HG03095 (cell line): ENCODE results near the gene INTS6.
A peak's percentile ranks its signal among the peaks of the same experiment; 100 is the strongest.

Source experiments
- ATAC-seq: cut with Tn5 transposase; IDR thresholded peaks from one replicate; pipeline ENCODE4 v1.9.1; 2021; ENCODE audit warnings: moderate library complexity; ENCODE audit not compliant: unreplicated experiment

INTS6 gene

GRCh38 chr13:51347099-51347498 is 105.7 kb downstream of the INTS6 start:
- no peak for ATAC-seq

DNA sequence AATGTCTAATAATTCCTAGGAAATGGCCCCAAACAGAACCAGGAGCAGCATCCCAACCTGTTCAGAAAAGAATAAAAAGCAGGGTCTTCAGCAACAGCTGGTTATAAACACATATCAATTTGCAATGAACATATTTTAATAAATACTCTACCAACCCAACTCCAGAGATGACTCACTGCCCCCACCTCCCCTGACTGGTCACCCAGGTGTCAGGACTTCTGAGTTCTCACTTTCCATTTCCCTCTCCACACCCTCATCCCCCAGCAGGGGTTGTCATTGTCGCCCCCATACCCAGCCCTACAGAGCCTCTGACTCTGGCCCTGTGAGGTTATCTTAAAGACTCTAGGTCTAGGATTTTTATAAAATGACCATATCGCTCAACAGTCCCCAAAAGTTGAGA is 106.4 kb downstream of the INTS6 start:
- ATAC-seq: no peak

DNA sequence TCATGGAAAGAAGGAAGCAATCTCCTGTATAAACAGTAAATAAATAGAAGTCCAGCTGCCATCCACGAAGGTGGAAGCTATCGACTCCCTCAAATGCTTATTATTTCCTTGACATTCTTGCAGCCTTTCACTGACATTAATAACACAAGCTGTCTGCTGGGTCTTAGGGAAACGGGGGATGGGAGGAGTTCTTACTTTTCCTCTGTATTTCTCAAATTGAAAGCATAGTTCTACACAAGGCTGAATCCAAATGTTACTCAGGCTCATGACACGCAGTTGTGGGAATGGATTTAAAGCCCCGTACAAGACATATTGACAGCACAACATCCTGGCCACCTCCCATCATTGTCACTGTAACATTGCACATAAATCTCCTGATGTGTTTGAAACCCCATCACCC is 109.4 kb downstream of the INTS6 start:
- ATAC-seq: no peak

- ATAC-seq: no peak
Measured at GRCh38 chr13:51342706-51343105, 110.1 kb downstream of the INTS6 start.

DNA sequence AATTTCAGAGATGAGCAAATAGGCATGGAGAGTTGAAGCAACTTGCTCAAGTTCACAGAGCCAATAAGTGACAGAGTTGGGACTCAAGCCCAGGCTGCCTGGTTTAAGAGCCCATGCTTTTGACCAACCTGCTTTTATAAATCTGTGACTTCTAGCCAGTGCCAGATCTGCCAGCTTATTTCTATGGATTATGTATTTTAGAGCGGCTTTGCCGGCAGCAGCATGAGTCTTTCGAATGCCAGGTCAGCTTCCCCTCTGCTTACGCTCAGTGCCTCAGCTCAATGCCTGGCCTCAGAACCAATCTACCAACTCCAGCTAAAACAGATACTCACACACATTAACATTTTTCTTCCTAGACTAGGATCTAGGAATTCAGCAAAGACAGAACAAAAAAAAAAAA is 111.0 kb downstream of the INTS6 start:
- ATAC-seq: no peak

GRCh38 chr13:51341232-51341631 is 111.6 kb downstream of the INTS6 start:
- ATAC-seq: no peak

DNA sequence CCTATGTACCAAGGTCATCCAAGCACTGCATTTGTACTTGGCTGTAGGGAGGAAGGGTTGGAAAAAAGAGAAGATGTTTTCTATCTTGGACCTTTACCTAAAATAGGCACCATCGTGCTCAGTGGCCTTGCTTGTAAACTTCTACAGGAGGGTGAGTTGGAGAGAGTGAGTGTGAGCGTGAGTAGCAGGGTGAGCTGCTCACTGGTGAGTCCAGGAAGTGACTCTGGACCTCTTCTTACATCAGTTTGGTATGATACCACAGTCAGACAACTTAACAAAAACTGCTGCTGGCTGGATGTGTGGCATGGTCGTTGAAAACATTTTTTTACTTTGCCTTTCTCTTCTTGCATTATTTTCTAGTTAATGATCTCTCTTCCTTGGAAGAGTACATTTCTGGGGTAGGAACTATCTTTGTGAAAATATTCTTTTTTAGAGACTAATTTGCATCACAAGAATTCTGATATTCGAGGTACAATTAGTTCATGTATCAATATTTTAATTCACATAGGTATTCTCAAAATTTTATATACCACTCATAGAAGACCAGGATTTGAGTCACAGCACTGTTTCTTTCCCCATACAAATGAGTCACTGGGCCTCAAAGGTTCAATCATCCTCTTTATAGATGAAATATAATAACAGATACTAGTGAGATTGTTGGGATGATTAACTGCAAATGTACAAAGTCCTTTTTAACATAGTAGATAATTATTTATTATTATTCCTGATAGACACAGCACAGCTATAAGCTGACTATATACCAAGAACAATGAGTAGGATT is 112.7 kb downstream of the INTS6 start:
- ATAC-seq: no peak

- ATAC-seq: no peak
Measured at GRCh38 chr13:51339354-51339753, 113.5 kb downstream of the INTS6 start, which contains the start of gene SERPINE3. Gene SERPINE3 (plus strand): TSS chr13:51339691. CDS start chr13:51341092, 1,401 bp downstream.

DNA sequence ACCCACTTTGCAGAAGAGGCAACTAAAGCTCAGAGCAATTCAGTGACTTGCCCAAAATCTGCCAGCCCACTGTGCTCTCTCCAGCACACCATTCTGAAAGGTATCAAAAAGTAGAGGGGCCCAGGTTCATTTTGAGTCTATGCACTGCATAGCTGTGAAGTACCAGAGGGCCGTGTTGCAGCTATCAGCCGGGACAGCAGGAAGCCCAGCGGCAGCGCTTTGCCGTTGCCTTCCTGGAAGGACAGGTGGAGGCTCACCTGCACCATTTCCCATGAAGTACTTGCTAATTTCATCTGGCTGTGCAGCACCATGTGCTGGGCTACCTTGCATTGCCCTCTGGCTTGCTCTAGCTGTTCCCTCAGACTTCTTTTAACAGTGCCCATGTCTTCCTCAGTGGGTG is 116.1 kb downstream of the INTS6 start:
- ATAC-seq: no peak

GRCh38 chr13:51333826-51334225 is 119.0 kb downstream of the INTS6 start:
- ATAC-seq: no peak

DNA sequence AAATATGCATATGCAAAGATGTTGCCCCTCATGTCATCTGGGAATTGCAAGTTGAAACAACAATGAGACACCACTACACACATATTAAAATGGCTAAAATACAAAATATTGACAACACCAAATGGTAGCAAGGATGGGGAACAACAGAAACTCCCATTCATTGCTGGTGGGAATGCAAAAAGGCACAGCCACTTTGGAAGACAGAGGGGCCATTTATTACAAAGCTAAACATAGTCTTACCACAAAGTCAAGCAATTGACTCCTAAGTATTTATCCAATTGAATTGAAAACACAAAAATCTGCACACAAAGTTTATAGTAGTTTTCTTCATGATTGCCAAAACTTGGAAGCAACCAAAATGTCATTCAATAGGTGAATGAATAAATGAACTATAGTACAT is 119.4 kb downstream of the INTS6 start:
- no peak for ATAC-seq

- no peak for ATAC-seq
Measured at GRCh38 chr13:51332566-51333361, 120.1 kb downstream of the INTS6 start.

DNA sequence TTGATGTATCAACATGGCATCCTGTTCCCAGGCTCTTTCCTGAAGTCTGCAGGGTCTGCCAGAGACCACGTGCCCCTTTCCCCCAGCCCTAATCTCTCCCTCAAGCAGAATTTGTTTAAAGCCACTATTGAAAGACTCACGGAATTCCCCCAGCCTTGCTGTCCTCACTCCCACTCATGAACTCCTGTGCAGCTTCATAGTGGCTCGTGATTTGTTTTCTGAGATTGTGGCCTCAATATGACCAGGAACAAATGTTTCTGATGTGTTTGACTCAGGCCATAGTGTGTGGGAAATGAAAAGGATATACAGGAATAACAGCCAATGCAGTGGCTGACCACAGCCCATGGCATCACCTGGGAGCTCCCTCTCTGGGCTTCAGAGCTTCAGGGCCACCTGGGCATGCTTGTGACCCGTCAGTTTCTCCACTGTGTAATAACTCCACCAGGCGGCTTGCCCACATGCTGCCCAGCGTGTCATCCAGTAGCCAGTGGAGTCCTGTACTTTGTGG is 121.4 kb downstream of the INTS6 start:
- peak; percentile 49 for ATAC-seq

GRCh38 chr13:51330791-51331190 is 122.0 kb downstream of the INTS6 start:
- peak; percentile 41 for ATAC-seq

DNA sequence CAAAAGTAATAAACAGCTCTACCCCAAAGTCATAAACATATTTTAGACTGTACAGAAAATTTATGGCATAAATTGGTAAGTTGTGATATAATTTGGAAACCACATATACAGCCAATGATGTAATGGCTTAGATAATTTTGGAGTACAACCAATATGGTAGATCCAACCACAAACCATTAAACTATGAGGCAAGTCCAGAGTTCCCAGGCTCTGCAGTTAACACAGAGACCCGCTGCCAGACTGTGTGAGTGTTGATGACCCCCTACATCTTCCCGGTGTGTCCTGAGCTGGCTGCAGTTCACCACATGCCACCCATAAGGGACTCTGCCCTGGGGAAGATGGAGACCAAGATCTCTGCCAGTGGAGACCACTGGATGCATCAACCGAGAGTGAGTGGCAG is 123.2 kb downstream of the INTS6 start:
- ATAC-seq: no peak

DNA sequence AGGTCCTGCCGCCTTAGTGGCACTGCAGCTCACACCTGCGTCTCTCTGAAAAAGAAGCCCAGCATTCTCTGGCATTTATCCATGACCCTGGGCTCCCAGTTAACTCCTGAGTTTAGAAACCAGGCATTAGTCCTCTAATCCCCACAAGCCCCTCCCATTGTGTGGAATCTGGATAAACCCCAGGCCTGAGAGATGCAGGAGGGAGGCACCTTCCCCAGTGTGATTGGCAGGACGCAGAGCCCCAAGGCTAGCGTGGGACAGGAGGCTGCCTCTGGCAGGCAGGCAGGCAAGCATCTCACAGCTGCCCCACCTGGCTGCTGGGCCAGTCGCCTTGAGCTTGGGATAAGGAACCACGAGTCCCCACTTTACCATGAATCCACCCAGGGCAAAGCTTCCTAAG is 124.3 kb downstream of the INTS6 start:
- no peak for ATAC-seq

DNA sequence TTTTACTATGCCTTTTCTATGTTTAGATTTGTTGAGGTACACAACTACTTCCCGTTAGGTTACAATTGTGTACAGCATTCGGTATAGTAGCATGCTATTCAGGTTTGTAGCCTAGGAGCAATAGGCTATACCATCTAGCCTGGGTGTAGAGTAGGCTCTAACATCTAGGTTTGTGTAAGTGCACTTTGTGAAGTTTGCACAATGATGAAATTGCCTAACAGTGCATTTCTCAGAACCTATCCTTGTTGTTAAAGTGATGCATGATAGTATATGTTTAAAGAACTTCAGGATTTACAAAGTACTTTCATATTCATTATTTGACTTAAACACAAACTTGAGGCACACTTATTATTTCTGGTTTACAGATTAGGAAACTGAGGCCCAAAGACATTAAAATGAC is 124.9 kb downstream of the INTS6 start:
- no peak for ATAC-seq

DNA sequence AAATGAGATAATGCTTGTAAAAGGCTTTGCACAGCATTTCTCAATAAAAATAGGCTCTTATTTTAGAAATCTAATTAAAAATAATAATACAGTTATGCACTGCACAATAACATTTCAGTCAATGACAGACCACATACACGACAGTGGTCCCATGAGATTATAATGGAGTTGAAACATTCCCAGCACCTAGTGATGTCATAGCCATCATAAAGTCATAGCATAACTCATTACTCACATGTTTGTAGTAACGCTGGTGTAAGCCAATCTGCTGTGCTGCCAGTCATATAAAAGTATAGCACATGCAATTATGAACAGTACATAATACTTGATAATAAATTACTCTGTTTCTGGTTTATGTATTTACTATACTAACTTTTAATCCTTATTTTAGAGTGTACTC is 126.1 kb downstream of the INTS6 start:
- ATAC-seq: no peak

GRCh38 chr13:51325837-51326236 is 127.0 kb downstream of the INTS6 start:
- ATAC-seq: no peak

DNA sequence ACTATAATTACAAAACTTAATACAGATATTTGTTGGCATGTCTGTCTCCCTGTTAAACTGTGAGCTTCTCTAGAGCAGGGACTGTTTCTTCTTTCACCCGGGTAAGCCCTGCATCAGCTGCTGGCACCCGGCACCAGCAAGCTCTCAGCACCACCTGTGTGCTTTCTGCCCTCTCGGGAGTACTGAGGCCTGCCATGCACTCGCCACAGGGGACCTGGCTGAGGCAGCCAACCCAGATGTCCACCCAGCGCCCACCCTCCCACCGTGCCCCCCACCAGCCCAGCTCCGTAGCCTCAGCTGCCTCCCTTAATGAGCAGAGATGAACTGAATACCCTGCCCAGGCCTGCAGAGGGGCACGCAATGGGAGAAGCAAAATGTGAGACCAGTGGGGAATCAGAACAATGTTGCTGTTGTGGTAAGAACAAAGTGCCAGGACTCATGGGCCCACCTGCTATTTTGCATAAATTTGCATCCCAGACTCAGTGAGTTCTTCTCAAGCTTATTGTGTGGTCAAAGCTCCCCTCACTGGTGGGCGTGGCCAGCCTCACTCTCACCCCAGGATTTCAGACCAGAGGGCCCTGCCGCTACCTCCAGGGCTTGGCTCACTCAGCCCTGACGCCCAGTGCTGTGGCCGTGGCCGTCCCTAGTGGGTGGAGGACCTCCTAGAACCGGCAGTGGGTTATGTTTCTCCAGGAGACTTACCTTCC is 128.0 kb downstream of the INTS6 start:
- peak; percentile 47 for ATAC-seq

- ATAC-seq: no peak
Measured at GRCh38 chr13:51323824-51324511, 128.9 kb downstream of the INTS6 start.
